Transverse colon (tissue), 4 donors: ENCODE measurements around the gene RALGPS2. TPM values are rescaled to one million over a fixed set of nuclear protein-coding genes. Genes with fewer than 3 reads are reported as not detected.

Source experiments
- DNase-seq: peaks from one replicate; pipeline ENCODE4 v3.0.0-alpha.2; 2019
- H3K27ac ChIP-seq, 4 donors: fragments of 200-600 bp; sonication (generic); 2 replicates each; pipeline ENCODE4 v1.5.1; 2016 to 2018; ENCODE audit warnings: inconsistent platforms in 4 of 4
- H3K27me3 ChIP-seq: fragments of 200-600 bp; sonication (generic); 2 replicates; pipeline ENCODE4 v1.5.1; 2017; ENCODE audit warnings: inconsistent platforms
- H3K36me3 ChIP-seq, 4 donors: fragments of 200-600 bp; sonication (generic); 2 replicates each; pipeline ENCODE4 v1.5.1; 2017 to 2019; ENCODE audit warnings: inconsistent platforms in 4 of 4
- H3K4me1 ChIP-seq, 4 donors: fragments of 200-600 bp; sonication (generic); 2 replicates each; pipeline ENCODE4 v1.5.1; 2017 to 2020; ENCODE audit warnings: inconsistent platforms in 4 of 4
- H3K4me3 ChIP-seq, 4 donors: fragments of 200-600 bp; sonication (generic); 1 replicate in 1 of 4; 2 replicates in 3 of 4; pipeline versions ENCODE4 v1.5.1 to v1.6.1; 2017 to 2019; ENCODE audit warnings: inconsistent platforms in 4 of 4
- H3K9me3 ChIP-seq, 2 donors: fragments of 200-600 bp; sonication (generic); 2 replicates each; pipeline ENCODE4 v1.5.1; 2017 to 2019; ENCODE audit warnings: inconsistent platforms in 2 of 2
- CTCF ChIP-seq, 5 experiments: fragments of 200-600 bp in 3 of 5; fragments of 450-650 bp in 2 of 5; sonication (generic) in 3 of 5; IDR thresholded peaks; 1 replicate in 2 of 5; 2 replicates in 3 of 5; pipeline ENCODE4 v1.5.1; 2016 to 2017; ENCODE audit warnings: antibody characterized with exemption in 5 of 5, inconsistent platforms in 3 of 5, mild to moderate bottlenecking in 2 of 5, moderate library complexity in 1 of 5
- EP300 ChIP-seq: sonication (generic); formaldehyde crosslinking; IDR thresholded peaks from one replicate; pipeline ENCODE4 v1.6.1; 2017; ENCODE audit warnings: antibody characterized with exemption, low read depth
- POLR2A ChIP-seq: fragments of 450-650 bp; IDR thresholded peaks from one replicate; pipeline ENCODE4 v1.6.1; 2016; ENCODE audit warnings: antibody characterized with exemption, mild to moderate bottlenecking, moderate library complexity
- POLR2AphosphoS5 ChIP-seq, 3 donors: sonication (generic); formaldehyde crosslinking; IDR thresholded peaks; one replicate each; pipeline ENCODE4 v1.6.1; 2016; ENCODE audit warnings: antibody characterized with exemption in 3 of 3
- WGBS, 2 donors: methylation state at CpG; one replicate each; pipeline ENCODE4 v1.1.5; 2018; ENCODE audit warnings: low coverage in 1 of 2; 5-methylcytosine and 5-hydroxymethylcytosine counted together
- in situ Hi-C, 4 donors: fragments of 200-750 bp; cut with MboI; loops; one replicate each; pipeline versions ENCODE4 v1.15.0 to v1.15.1; 2017; ENCODE audit warnings: low sequenced_read_pairs in 3 of 4, low pct_ligation_motif_present in 1 of 4, low pct_unique_long_range_greater_than_20kb in 1 of 4
- intact Hi-C: fragments of 100-400 bp; cut with DNase I; formaldehyde crosslinking; loops from one replicate; pipeline ENCODE4 v1.15.1; 2023; ENCODE audit warnings: low total_unique reads
- total RNA-seq, 4 donors: library from RNA; depleted of rRNA; stranded (reverse); fragments of >200 nt; gene quantifications; one replicate each; pipeline ENCODE4 v1.1.0, GENCODE V29; 2016

RALGPS2 gene
- total RNA-seq, 4 donors from 2014 or later: 21.5 to 50.8 (median 34.0) TPM

GRCh38 chr1:178810585-178810984 is 85.5 kb downstream of the RALGPS2 start:
- no peak overlapping the region for H3K4me3 ChIP-seq
- no peaks in the 10 kb centered on the region for H3K27me3 ChIP-seq
- DNase-seq: no peak
- intact Hi-C loops (no loop called here), in situ Hi-C loops (loop anchor here in 1 of 4 donors (25.0 kb wide), 1 partner anchor 102 kb away; no protein-coding TSS in a partner anchor)
- no peaks in the 10 kb centered on the region for H3K4me1 ChIP-seq
- peaks cover 0 to 8% (median 0%) of the 10 kb centered on the region in 4 donors for H3K36me3 ChIP-seq
- no peak for TF ChIP-seq POLR2A
- TF ChIP-seq EP300: no peak
- no peak for TF ChIP-seq CTCF (IDR thresholded peaks at IDR 0.05)
- no peak for TF ChIP-seq POLR2AphosphoS5 (IDR thresholded peaks at IDR 0.05)
- no peaks in the 10 kb centered on the region for H3K9me3 ChIP-seq
- no peak overlapping the region for H3K27ac ChIP-seq

- intact Hi-C loops: no loop called here
- WGBS, 2 donors: 98 to 100% methylated on average over 2 of the region's 2 CpGs
These were observed 93.4 kb downstream of the RALGPS2 start for GRCh38 chr1:178818416-178818815.

GRCh38 chr1:178819123-178819522 is 94.1 kb downstream of the RALGPS2 start:
- H3K27ac ChIP-seq: no peak overlapping the region
- no peak overlapping the region for H3K4me3 ChIP-seq
- H3K4me1 ChIP-seq: no peaks in the 10 kb centered on the region
- H3K36me3 ChIP-seq: peaks cover 0 to 13% (median 0%) of the 10 kb centered on the region in 4 donors
- WGBS, 2 donors: 90 to 100% methylated on average over 1 to 4 of the region's 4 CpGs
- TF ChIP-seq CTCF (IDR thresholded peaks at IDR 0.05) (no peak), POLR2A (no peak), POLR2AphosphoS5 (IDR thresholded peaks at IDR 0.05) (no peak), EP300 (no peak)
- H3K27me3 ChIP-seq: no peaks in the 10 kb centered on the region
- in situ Hi-C loops: loop anchor here in 1 of 4 donors (25.0 kb wide), 1 partner anchor 93 kb away; no protein-coding TSS in a partner anchor
- H3K9me3 ChIP-seq: no peaks in the 10 kb centered on the region
- no peak for DNase-seq
- intact Hi-C loops: no loop called here

More at GRCh38 chr1:178818416-178818815, 93.4 kb downstream of the RALGPS2 start:
- Histone ChIP-seq H3K27ac (no peak overlapping the region), H3K4me1 (no peaks in the 10 kb centered on the region), H3K9me3 (no peaks in the 10 kb centered on the region), H3K4me3 (no peak overlapping the region), H3K27me3 (no peaks in the 10 kb centered on the region), H3K36me3 (peaks cover 0 to 13% (median 0%) of the 10 kb centered on the region in 4 donors)
- DNase-seq: no peak
- in situ Hi-C loops: loop anchor here in 1 of 4 donors (25.0 kb wide), 1 partner anchor 94 kb away; no protein-coding TSS in a partner anchor
- TF ChIP-seq CTCF (IDR thresholded peaks at IDR 0.05): no peak
- TF ChIP-seq POLR2A: no peak
- no peak for TF ChIP-seq EP300
- TF ChIP-seq POLR2AphosphoS5 (IDR thresholded peaks at IDR 0.05): no peak

- 70 to 83% methylated on average over 1 of the region's 1 CpG for WGBS, 2 donors
These were observed 96.3 kb downstream of the RALGPS2 start for GRCh38 chr1:178821134-178821866.

More at GRCh38 chr1:178821134-178821866, 96.3 kb downstream of the RALGPS2 start:
- no peak for DNase-seq
- Histone ChIP-seq H3K27ac (no peak overlapping the region), H3K4me3 (no peak overlapping the region), H3K36me3 (peaks cover 0 to 13% (median 0%) of the 10 kb centered on the region in 4 donors), H3K4me1 (no peaks in the 10 kb centered on the region), H3K27me3 (no peaks in the 10 kb centered on the region), H3K9me3 (no peaks in the 10 kb centered on the region)
- intact Hi-C loops (no loop called here), in situ Hi-C loops (loop anchor here in 1 of 4 donors (25.0 kb wide), 1 partner anchor 91 kb away; no protein-coding TSS in a partner anchor)
- TF ChIP-seq CTCF (IDR thresholded peaks at IDR 0.05) (no peak), POLR2AphosphoS5 (IDR thresholded peaks at IDR 0.05) (no peak), EP300 (no peak), POLR2A (no peak)
